ENCODE results near the gene BPGM. TPM values are rescaled to one million over a fixed set of nuclear protein-coding genes. Genes with fewer than 3 reads are reported as not detected.

The BPGM gene
- polyA plus RNA-seq, 3 donors = 3.9 to 20.6 (median 18.4) TPM

- H4K20me1 ChIP-seq (ENCODE audit: insufficient read depth, low read length) = no peaks in the 10 kb centered on the region
- Mint-ChIP-seq H3K27ac (no peak overlapping the region), H3K4me1 (no peaks in the 10 kb centered on the region), H3K36me3 (no peaks in the 10 kb centered on the region), H3K9me3 (no peaks in the 10 kb centered on the region), H3K27me3 (ENCODE audit: low read depth in 3 of 3) (peaks cover 0 to 20% (median 8%) of the 10 kb centered on the region in 3 donors), H3K4me3 (no peak overlapping the region)
- H2AFZ ChIP-seq (ENCODE audit: insufficient read depth, low read depth, low read length, poor library complexity, severe bottlenecking) = no peak overlapping the region
- H3K36me3 ChIP-seq (replicated peaks in 1 of 2; ENCODE audit: control insufficient read depth in 1 of 2, insufficient read depth in 2 of 2, low read length in 2 of 2) = no peaks in the 10 kb centered on the region
- no peak overlapping the region for H3K27ac ChIP-seq (ENCODE audit: low read depth in 1 of 2, low read length in 2 of 2)
- TF ChIP-seq CTCF (IDR thresholded peaks at IDR 0.05) = no peak
- H3K9ac ChIP-seq (ENCODE audit: insufficient read depth, low read length, poor library complexity, severe bottlenecking) = no peak overlapping the region
- DNase-seq = no peak
- H3K27me3 ChIP-seq (ENCODE audit: control insufficient read depth in 2 of 2, insufficient read depth in 2 of 2, low read length in 2 of 2) = no peaks in the 10 kb centered on the region
- H3K4me2 ChIP-seq (replicated peaks; ENCODE audit: extremely low read depth, low read length, poor library complexity, severe bottlenecking) = no peak overlapping the region
- H3K9me3 ChIP-seq (replicated peaks in 1 of 2; ENCODE audit: control insufficient read depth in 1 of 2, insufficient read depth in 1 of 2, low read length in 2 of 2) = no peaks in the 10 kb centered on the region
- 100% methylated on average over 1 of the region's 5 CpGs for WGBS (ENCODE audit: insufficient coverage)
- no peaks in the 10 kb centered on the region for H3K79me2 ChIP-seq (ENCODE audit: insufficient read depth, low read length)
- H3K4me3 ChIP-seq (replicated peaks in 1 of 3; ENCODE audit: low read depth in 2 of 3, low read length in 3 of 3) = no peak overlapping the region
- intact Hi-C loops (cut with micrococcal nuclease) = no loop called here
- no peaks in the 10 kb centered on the region for H3K4me1 ChIP-seq (ENCODE audit: control insufficient read depth in 1 of 2, insufficient read depth in 2 of 2, low read length in 2 of 2)
These were observed 49.6 kb downstream of the BPGM start for GRCh38 chr7:134696261-134696660.

GRCh38 chr7:134697205-134697886, 50.7 kb downstream of the BPGM start:
- H3K9me3 Mint-ChIP-seq = no peaks in the 10 kb centered on the region
- H3K4me2 ChIP-seq (replicated peaks; ENCODE audit: extremely low read depth, low read length, poor library complexity, severe bottlenecking) = no peak overlapping the region
- H3K4me3 Mint-ChIP-seq = no peak overlapping the region
- H3K27me3 ChIP-seq (ENCODE audit: control insufficient read depth in 2 of 2, insufficient read depth in 2 of 2, low read length in 2 of 2) = no peaks in the 10 kb centered on the region
- no peak for TF ChIP-seq CTCF (IDR thresholded peaks at IDR 0.05)
- no peaks in the 10 kb centered on the region for H3K9me3 ChIP-seq (replicated peaks in 1 of 2; ENCODE audit: control insufficient read depth in 1 of 2, insufficient read depth in 1 of 2, low read length in 2 of 2)
- H4K20me1 ChIP-seq (ENCODE audit: insufficient read depth, low read length) = no peaks in the 10 kb centered on the region
- 86% methylated on average over 1 of the region's 3 CpGs for WGBS (ENCODE audit: insufficient coverage)
- no peaks in the 10 kb centered on the region for H3K79me2 ChIP-seq (ENCODE audit: insufficient read depth, low read length)
- no peaks in the 10 kb centered on the region for H3K4me1 ChIP-seq (ENCODE audit: control insufficient read depth in 1 of 2, insufficient read depth in 2 of 2, low read length in 2 of 2)
- no peak overlapping the region for H2AFZ ChIP-seq (ENCODE audit: insufficient read depth, low read depth, low read length, poor library complexity, severe bottlenecking)
- no peak overlapping the region for H3K9ac ChIP-seq (ENCODE audit: insufficient read depth, low read length, poor library complexity, severe bottlenecking)
- no peak overlapping the region for H3K27ac Mint-ChIP-seq
- H3K36me3 ChIP-seq (replicated peaks in 1 of 2; ENCODE audit: control insufficient read depth in 1 of 2, insufficient read depth in 2 of 2, low read length in 2 of 2) = no peaks in the 10 kb centered on the region
- no peak for DNase-seq
- peaks cover 0 to 10% (median 4%) of the 10 kb centered on the region in 3 donors for H3K27me3 Mint-ChIP-seq (ENCODE audit: low read depth in 3 of 3)
- H3K4me1 Mint-ChIP-seq = no peaks in the 10 kb centered on the region
- no peak overlapping the region for H3K27ac ChIP-seq (ENCODE audit: low read depth in 1 of 2, low read length in 2 of 2)
- H3K4me3 ChIP-seq (replicated peaks in 1 of 3; ENCODE audit: low read depth in 2 of 3, low read length in 3 of 3) = no peak overlapping the region
- H3K36me3 Mint-ChIP-seq = no peaks in the 10 kb centered on the region
- intact Hi-C loops (cut with micrococcal nuclease) = no loop called here

Data from CD14-positive monocyte (primary cell).